GM18511 (cell line): Measurements from ENCODE around the gene MCU.
"Not testable (repeated sequence)": the region's sequence is repeated elsewhere in the genome, so short reads cannot be mapped to it uniquely, and the experiment has no call there.

Experiments
- ATAC-seq: cut with Tn5 transposase; IDR thresholded peaks from one replicate; pipeline ENCODE4 v1.9.1; 2021; ENCODE audit warnings: mild to moderate bottlenecking, moderate library complexity; ENCODE audit not compliant: unreplicated experiment

MCU gene

DNA sequence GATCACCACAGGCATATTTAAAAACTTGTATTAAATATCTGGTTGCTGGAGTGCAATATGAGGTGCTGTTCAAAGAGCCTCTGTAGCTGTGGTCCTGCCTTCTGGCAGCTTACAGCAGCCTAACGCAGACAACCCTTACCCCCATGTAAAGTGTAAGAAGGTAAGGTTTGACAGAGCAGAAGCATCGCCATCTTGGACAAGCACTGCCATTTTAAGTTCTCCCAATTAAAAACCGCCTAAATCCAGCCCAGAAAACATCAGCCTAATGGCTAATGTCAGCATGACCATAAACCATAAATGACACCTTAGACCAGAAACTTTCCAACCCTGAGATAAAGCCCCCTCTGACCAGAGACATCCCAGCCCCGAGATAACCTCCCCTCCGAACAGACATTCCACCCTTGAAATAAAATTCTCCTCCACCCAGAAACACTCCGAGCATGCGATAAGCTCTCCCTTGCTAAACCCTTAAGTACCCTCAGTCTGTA is 196.3 kb downstream of the MCU start:
- no peak for ATAC-seq

DNA sequence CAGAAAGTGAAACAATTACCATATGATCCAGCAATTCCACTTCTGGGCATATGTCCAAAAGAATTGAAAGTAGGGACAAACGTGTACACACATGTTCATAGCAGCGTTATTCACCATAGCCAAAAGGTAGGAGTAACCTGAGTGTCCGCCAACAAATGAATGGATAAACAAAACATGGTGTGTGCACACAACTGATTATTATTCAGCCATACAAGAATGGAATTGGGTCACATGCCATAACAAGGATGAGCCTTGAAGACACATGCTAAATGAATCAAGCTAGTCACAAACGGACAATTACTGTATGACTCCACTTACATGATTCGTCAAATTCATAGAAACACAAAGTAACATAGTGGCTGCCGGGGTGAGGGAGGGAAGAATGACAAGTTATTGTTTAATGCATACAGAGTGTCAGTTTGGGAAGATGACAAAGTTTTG is 197.5 kb downstream of the MCU start:
- ATAC-seq = no peak

DNA sequence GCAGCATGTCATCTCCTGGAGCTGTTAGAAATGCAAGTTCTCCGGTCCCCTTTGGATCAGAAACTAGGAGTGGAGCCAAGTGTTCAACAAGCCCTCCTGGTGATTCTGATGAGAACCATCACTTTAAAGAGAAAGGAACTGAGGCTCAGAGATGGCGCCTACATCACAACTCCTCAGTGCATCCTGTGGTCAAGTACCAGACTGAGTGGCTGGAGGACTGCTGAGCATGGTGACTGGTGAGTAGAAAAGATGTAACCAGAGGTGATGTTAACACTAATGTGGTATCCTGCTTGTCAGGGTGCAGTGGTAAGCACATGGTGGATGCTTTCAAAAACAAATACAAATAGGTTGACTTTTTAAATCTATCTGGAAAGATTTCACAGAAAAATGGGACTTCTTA is 198.1 kb downstream of the MCU start:
- ATAC-seq = no peak

DNA sequence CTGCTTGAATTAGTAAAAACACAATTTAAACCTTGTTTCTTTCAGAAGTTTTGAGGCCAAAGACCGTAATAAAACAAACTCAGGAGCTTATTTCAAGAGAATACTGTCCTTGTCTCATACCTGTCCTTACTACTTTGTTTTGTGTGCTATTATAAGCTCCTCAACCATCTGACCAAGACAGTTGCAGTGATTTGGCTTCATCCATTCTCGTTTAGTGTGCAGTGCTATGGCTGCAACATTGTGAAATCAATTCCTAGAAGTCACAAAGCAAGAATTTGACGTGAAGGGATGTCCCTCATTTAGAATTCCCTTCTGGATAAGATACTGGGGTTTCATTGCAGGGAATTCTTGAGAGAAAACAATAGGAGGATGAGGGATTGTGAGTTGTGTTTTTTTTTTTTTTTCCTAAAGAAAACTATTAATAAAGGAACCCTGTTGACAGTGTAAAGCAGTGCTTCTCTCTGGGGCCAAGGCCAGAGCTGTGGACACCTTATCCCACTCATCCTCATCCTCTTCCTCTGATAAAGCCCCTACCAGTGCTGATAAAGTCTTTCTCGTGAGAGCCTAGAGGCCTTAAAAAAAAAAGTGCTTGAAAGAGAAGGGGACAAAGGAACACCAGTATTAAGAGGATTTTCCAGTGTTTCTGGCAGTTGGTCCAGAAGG is 201.3 kb downstream of the MCU start, which contains the start of gene OIT3:
OIT3 (plus strand) TSS at position 604 of the 663 bp plus-strand sequence. CDS start 60 bp downstream, outside the sequence.
- ATAC-seq = no peak

DNA sequence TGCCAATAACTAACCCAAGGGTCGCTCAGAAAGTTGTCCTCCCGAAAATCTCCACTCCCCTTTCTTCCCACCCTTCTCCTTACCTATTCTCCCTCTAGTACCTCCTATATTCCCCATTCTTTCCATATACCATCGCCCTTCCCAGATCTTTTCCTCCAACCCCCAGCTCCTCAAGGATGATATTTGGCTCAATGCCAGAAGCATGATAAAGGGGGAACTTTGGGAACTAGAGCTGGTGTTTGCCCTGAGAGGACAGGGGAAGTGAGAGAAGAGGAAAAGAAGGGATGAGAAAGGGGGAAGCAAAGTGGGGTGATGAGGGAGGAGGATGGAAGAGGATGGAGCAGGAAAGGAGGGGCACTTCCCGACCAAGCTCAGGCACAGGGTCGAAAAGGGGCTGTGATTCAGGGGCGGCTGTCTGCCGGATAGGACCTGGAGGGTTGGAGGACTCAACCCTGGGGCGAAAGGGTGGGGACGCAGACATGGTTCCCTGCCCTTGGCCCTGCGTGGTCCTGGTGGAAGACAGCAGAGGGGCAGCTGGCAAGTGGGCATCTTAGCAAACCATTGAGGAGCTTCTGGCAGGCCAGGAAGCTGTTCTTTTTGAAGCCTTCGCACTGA is 203.4 kb downstream of the MCU start:
- ATAC-seq = no peak

DNA sequence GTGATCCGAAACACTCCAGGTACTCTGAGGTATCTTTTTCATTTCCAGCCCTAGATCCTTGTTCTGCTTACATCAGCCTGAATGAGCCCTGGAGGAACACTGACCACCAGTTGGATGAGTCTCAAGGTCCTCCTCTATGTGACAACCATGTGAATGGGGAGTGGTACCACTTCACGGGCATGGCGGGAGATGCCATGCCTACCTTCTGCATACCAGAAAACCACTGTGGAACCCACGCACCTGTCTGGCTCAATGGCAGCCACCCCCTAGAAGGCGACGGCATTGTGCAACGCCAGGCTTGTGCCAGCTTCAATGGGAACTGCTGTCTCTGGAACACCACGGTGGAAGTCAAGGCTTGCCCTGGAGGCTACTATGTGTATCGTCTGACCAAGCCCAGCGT is 206.7 kb downstream of the MCU start:
- no peak for ATAC-seq

DNA sequence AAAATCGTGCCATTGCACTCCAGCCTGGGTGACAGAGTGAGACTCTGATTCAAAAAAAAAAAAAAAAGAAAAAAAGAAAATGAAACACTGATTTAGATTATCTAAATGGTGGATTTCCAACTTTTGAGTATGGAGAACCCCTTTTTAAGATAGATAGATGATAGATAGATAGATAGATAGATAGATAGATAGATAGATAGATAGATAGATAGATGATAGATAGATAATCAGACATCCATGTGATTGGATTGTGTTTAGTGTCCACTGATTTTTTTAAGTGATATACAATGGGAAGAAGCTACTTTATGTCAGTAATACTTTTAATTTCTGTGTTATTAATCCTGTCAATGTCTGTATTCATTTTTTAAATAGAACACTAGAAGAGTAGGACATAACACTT is 207.6 kb downstream of the MCU start:
- no peak for ATAC-seq

DNA sequence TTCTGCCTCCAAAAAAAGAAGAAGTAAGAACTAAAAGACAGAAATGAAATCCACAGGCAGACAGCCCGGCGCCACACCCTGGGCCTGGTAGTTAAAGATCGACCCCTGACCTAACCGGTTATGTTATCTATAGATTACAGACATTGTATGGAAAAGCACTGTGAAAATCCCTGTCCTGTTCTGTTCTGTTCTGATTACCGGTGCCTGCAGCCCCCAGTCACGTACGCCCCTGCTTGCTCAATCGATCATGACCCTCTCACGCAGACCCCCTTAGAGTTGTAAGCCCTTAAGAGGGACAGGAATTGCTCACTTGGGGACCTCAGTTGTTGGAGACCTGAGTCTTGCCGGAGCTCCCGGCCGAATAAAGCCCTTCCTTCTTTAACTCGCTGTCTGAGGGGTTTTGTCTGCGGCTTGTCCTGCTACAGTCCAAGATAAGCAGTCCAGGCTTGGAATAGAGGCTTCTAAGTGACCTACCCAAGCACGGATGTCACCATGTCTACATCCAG is 212.1 kb downstream of the MCU start:
- ATAC-seq = not testable (repeated sequence)

DNA sequence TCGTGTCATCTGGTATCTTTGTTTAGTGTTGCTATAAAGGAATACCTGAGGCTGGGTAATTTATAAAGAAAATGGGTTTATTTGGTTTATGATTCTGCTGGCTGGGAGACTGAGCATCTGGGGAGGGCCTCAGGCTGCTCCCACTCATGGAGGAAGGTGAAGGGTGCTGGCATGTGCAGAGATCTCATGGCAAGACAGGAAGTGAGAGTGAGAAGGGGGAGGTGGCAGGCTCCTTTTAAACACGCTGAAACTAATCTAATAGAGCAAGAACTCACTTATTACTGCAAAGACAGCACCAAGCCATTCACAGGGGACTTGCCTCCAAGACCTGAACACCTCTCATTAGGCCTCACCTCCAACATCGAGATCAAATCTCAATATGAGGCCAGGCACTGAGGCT is 212.9 kb downstream of the MCU start:
- no peak for ATAC-seq

DNA sequence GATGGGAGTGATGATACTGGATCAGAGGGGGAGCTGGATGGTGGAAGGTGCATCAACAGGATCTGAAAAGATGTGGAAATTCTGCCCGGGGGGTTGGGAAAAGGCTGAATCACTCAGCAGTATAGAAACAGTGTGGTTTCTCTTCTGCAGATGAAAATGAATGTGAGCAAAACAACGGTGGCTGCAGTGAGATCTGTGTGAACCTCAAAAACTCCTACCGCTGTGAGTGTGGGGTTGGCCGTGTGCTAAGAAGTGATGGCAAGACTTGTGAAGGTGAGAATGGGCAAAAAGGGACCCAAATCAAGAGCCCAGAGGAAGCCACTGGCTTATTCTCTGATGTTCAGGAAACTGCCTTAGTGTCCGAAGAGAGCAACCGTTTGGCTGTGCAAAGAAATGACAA is 214.5 kb downstream of the MCU start:
- ATAC-seq = no peak

DNA sequence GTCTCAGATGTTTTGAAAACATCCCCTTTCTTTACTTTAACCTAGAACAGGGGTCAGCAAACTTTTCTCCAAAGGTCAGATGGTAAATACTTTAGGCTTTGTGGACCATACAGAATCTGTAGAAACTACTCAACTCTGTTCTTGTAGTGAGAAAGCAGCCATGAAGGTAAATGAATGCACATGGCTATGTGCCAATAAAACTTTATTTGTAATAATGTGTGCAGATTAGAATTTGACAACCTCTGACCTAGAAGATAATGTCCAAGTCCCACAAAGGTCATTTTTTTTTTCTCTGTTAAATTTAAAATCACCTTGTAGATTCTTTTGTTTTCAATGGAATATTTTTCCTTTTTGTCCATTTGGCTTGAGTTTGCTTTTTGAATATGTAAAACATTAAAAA is 218.8 kb downstream of the MCU start:
- ATAC-seq = no peak

DNA sequence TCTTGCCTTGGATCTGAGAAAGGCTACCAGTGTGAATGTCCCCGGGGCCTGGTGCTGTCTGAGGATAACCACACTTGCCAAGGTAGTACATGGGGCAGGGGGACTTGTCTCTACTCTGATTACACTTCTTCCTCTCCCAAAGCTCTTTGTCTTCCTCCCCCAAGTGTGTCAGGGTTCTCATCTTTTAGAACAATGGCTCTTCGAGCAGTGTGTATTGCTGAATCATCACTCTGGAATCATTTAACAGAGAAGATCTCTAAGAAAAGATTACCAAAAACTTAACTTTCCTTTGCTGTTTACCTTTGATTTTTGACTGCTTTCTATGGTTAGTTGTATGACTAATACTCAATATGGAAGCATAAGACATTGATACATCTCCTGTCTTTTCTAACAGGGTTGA is 219.8 kb downstream of the MCU start:
- no peak for ATAC-seq

DNA sequence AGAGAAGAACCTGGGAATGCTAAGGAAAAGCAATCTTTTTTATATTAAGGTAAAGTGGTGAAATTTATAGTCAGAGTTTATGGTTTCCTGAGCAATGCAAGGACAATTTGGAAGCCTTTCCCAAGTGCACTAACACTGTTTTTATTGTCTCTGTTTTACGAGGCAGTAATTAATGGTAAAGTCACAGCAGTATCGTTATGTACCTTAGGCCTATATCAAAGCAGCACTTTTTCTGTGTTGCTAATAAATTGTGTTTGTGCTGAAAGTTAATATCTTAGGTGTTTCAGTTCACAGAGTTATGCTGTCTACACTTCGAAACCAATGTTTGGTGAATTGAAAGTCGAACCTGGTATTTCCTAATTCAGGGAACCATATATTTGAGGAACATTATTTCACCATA is 220.8 kb downstream of the MCU start:
- ATAC-seq = no peak

DNA sequence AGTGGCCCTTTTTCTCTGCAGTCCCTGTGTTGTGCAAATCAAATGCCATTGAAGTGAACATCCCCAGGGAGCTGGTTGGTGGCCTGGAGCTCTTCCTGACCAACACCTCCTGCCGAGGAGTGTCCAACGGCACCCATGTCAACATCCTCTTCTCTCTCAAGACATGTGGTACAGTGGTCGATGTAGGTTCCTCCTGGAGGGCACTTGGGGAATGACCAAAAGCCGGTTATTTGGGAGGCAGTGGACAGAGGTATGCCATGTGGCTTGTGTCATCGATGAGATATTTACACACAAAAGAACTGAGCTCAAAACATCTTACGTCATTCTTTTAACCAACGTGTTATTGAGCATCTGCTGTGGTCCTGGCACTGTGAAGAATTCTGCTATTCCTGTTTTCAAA is 221.3 kb downstream of the MCU start:
- no peak for ATAC-seq

DNA sequence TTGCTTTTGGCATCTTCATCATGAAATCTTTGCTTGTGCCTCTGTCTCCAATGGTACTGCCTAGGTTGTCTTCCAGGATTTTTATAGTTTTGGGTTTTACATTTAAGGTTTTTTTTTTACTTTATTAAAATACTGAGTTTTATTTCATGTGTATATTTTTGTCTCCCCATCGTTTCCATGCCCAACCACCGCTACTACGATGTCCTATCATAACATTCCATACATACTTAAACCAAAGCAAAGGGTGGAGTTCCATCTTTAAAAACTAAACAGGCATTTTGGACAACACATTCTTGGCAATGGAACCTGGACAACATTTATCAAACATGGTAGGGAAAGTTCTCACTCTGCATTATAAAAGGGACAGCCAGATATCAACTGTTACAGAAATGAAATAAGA is 225.3 kb downstream of the MCU start:
- ATAC-seq = not testable (repeated sequence)

DNA sequence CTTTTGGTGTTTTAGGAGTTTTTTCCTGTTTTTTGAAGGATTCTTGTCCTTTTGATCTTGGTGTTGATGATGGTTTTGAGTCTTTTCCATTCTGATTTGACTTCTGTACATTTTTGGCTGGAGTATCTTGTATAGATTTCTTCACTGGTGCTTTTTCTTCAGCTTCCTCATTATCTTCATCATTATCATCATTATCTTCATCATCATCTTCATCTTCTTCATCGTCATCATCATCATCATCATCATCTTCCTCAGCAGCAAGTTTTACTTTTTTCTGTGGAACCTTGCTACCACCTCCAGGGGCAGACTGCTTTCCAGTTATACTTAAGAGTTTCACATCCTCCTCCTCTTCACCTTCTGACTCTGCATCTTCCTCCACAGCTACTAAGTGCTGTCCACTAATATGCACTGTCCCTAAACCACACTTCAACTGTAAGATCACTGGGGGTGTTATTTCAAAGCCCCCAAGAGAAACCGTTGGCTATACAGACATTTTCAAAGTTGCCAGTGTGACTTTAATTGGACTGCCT is 225.9 kb downstream of the MCU start:
- ATAC-seq = not testable (repeated sequence)

DNA sequence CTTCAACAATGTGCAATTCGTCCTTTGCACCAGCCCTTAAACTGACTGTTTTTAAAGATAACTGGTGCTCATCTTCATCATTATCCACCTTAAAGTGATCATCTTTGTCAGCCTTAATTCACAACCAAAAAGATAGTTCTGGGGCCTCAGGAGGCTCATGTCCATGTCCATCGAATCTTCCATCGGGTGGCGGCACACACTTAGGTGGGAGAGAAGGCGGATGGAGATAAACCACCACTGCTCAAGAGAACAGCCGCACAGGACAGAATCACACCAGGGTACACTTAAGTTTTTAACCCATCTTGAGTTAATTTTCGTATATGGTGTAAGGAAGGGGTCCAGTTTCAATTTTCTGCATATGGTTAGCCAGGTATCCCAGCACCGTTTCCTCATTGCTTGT is 226.4 kb downstream of the MCU start:
- no peak for ATAC-seq

DNA sequence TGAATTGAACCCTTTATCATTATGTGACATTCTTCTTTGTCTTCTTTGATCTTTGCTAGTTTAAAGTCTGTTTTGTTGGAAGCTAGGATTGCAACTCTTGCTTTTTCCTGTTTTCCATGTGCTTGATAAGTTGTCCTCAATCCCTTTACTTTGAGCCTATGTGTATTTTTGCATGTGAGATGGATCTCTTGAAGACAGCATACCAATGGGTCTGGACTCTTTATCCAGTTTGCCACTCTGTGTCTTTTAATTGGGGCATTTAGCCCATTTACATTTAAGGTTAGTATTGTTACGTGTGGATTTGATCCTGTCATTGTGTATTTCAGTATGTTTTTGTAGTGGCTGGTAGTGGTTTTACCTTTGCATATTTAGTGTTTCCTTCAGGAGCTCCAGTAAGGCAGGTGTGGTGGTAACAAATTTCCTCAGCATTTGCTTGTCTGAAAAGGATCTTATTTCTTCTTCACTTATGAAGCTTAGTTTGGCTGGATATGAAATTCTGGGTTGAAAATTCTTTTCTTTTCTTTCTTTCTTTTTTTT is 229.3 kb downstream of the MCU start:
- ATAC-seq = not testable (repeated sequence)

DNA sequence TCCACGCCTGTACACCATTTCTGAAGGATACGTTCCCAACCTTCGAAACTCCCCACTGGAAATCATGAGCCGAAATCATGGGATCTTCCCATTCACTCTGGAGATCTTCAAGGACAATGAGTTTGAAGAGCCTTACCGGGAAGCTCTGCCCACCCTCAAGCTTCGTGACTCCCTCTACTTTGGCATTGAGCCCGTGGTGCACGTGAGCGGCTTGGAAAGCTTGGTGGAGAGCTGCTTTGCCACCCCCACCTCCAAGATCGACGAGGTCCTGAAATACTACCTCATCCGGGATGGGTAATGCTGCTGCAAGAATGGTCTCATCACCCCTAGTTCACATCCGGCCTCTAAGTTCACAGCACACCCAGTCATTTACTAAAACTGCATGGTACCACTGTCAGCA is 232.4 kb downstream of the MCU start:
- no peak for ATAC-seq

DNA sequence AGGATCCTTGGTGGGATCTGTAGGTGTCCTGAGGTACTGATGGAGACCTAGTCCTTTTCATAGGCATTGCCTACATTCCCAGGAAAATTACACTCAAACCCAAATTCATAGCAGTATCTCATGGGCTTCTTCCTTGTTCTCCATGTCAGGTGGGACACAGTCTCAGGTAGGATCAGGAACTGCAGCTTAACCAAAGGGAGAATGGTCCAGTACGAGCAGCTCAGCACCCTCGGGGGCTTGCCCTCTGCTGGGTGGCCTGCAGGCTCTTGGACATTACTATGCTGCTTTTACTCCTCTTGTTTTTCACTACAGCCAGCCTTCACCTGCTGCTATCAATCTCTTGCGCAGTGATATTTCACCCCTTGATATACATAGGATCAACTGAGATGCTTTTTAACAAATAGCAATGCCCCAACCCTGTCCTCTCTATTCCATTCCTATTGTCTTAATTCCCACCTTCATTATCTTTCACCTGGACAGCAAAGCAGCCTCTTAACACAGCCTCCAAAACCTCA is 234.1 kb downstream of the MCU start:
- ATAC-seq = no peak

DNA sequence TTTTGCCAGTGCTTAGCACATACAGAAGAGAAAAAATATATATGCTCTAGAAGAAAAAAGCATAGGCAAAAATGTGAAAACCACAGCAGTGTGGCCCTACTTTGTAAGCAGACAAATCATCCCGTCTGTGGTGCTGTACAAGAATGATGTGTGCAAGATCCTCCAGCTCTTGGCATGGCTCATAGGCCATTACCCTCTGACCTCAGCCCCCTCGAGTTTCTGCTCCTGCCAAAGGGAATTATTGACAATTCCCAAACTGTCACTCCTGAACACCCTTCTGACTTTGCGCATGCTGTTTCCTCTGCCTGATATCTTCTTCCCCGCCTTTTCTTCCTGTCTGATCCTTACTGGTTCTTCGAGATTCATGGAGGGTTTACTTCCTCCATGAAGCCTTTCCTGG is 235.5 kb downstream of the MCU start:
- no peak for ATAC-seq

DNA sequence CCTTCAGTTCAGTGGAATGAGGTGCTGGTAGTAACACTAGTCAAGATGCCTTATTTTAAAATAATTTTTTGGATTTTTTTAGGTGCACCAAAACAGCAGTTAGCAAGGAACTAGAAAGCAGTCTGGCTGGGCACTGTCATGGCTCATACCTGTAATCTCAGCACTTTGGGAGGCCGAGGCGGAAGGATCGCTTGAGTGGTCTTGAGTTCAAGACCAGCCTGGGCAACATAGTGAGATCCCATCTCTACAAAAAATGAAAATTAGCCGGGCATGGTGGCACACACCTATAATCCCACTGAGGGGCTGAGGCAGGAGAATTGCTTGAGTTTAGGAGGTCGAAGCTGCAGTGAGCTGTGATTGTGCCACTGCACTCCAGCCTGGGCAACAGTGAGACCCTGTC is 236.9 kb downstream of the MCU start:
- ATAC-seq = no peak
